Activated naive CD4-positive, alpha-beta T cell treated with anti-CD3 and anti-CD28 coated beads for 36 hours (primary cell): Measurements from ENCODE around the gene CCDC18. TPM values are rescaled to one million over a fixed set of nuclear protein-coding genes. Genes with fewer than 3 reads are reported as not detected.

Experiments
- CTCF ChIA-PET: fragments of 350-600 bp; sonication (Branson Sonifier 250); formaldehyde crosslinking; loops from one replicate; lab custom pipeline; 2021; ENCODE audit warnings: antibody characterized with exemption; lab: Charles Lee
- DNase-seq: peaks from one replicate; pipeline ENCODE4 v3.0.0-alpha.2; 2020
- H3K27ac Mint-ChIP-seq: one replicate; pipeline ENCODE4 v1.8.0; 2021; ENCODE audit warnings: mild to moderate bottlenecking, mixed read lengths
- H3K27me3 Mint-ChIP-seq: one replicate; pipeline ENCODE4 v1.8.0; 2021; ENCODE audit warnings: low read depth, mixed read lengths
- H3K36me3 Mint-ChIP-seq: one replicate; pipeline ENCODE4 v1.8.0; 2021; ENCODE audit warnings: low read depth, mixed read lengths
- H3K4me1 Mint-ChIP-seq: one replicate; pipeline ENCODE4 v1.8.0; 2021; ENCODE audit warnings: low read depth, mixed read lengths
- H3K4me3 Mint-ChIP-seq: one replicate; pipeline ENCODE4 v1.8.0; 2021; ENCODE audit warnings: mild to moderate bottlenecking, moderate library complexity, mixed read lengths
- H3K9me3 Mint-ChIP-seq: one replicate; pipeline ENCODE4 v1.8.0; 2021; ENCODE audit warnings: mixed read lengths
- intact Hi-C: fragments of 100-400 bp; cut with micrococcal nuclease; formaldehyde crosslinking; loops from one replicate; pipeline ENCODE4 v1.15.1; 2023
- total RNA-seq, 2 experiments: library from RNA; stranded (reverse); gene quantifications; one replicate each; pipeline ENCODE4 v1.2.3, GENCODE V29; 2021

Gene CCDC18
- total RNA-seq, 2 experiments from 2014 or later = 16.2 to 16.4 TPM

DNA sequence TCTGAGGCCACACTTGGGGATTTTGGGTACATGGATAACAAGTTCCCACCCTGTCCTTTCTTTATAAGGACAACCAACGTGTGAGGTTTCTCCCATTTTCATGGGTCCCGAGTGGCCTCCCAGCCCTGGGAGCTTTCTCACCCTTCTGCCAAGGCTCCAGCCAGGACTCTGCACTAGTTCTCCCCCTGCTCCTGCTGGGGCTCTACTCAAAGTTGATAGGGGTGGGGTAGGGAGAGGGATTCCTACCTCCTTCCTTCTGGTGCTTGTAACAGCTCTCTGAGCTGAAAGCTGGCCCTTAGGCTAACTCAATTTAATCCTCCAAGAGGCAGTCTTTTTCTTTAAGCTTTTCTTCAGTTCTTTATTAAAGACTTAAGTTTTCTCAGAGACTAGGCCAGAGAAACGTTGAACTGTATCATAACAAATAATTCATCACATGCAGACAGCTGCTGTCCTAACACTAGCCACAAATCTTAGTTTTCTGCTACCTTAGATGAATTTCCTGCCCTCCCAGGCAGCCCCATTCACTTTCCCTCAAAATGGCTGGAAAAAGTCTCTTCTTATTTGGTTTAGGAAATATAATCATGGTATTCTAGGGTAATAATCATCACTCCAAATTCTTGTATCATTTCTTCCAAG, 142.8 kb downstream of the CCDC18 start:
- intact Hi-C loops = no loop called here
- no peak overlapping the region for H3K27ac Mint-ChIP-seq
- H3K4me3 Mint-ChIP-seq = no peak overlapping the region
- H3K27me3 Mint-ChIP-seq = no peaks in the 10 kb centered on the region
- no peak for DNase-seq
- no peaks in the 10 kb centered on the region for H3K4me1 Mint-ChIP-seq
- CTCF ChIA-PET = interaction anchor here (0.6 to 1.2 kb wide), 3 partner anchors 13 to 96 kb away, joined by 3 to 7 read pairs (median 6); no protein-coding TSS in a partner anchor
- H3K9me3 Mint-ChIP-seq = no peaks in the 10 kb centered on the region
- H3K36me3 Mint-ChIP-seq = no peaks in the 10 kb centered on the region

DNA sequence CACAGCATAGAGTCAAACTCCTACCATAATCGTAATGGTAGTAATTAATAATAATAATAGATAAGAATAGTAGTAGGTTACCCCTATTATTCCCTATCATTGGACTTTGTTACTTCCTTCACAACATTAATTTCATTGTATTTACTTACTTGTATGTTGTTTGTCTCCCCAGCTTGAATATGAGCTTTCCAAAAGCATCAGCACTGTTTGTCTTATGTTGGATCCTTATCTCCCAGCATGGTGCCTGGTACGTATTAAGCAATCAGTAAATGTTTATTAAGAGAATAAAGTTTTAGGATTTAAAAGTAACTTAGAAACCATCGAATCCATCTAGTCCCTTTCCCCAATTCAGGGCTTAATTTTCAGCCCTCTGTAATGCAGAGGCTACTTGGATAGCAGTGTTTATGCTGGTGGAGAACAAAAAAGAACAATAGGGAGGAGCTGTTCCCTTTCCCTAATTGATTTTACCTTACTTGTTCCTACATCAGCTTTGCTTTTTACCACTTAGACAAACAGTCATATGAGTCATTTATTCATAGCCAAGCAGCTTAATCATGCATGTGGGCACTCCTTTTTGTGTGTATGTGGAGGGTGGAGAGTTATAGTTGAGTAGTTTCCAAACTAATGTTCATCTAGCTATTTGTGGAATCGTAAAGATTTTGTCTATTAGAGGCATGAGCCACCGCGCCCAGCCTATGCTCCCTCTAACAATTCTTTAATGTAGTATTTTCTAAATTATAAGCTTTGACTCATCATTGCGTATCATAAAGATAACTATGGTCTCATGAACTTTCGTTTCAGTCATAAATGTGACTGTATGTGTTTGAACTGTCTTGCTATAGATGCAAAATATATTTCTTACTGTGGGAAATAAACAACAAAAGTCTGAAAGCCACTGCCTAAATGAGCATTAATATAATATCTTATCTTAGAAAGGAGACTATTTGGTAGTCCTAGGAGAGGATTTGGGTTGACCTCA, 144.3 kb downstream of the CCDC18 start:
- intact Hi-C loops = no loop called here
- Mint-ChIP-seq H3K27me3 (no peaks in the 10 kb centered on the region), H3K27ac (no peak overlapping the region), H3K9me3 (no peaks in the 10 kb centered on the region), H3K4me1 (no peaks in the 10 kb centered on the region), H3K36me3 (no peaks in the 10 kb centered on the region), H3K4me3 (no peak overlapping the region)
- CTCF ChIA-PET = interaction anchor here (0.6 to 1.5 kb wide), 7 partner anchors 16 to 34 kb away, joined by 3 to 7 read pairs (median 4); no protein-coding TSS in a partner anchor
- DNase-seq = no peak

Other genes starting within 250 kb of the CCDC18 start
- gene DIPK1A, start 219.3 kb upstream of the CCDC18 start, total RNA-seq = 1 to 10 TPM; 4.5 to 5.0 TPM
- gene MTF2, start 101.4 kb upstream of the CCDC18 start, total RNA-seq = 10 to 100 TPM; 51.0 to 56.6 TPM
- 10 to 100 TPM; 27.8 to 28.2 TPM for gene TMED5, start 311 bp upstream of the CCDC18 start, total RNA-seq
- gene DR1, start 165.2 kb downstream of the CCDC18 start, total RNA-seq = 10 to 100 TPM; 76.3 to 80.3 TPM